Glutamatergic neuron (in vitro differentiated cells): ENCODE data around the gene TRABD. TPM values are rescaled to one million over a fixed set of nuclear protein-coding genes. Genes with fewer than 3 reads are reported as not detected.
A peak's percentile ranks its signal among the peaks of the same experiment; 100 is the strongest.

Experiments used
- DNase-seq: peaks from one replicate; pipeline ENCODE4 v3.0.0; 2022
- H3K27ac Mint-ChIP-seq: one replicate; pipeline ENCODE4 v1.8.0; 2020; ENCODE audit warnings: mild to moderate bottlenecking, mixed read lengths, inconsistent platforms; ENCODE audit not compliant: unreplicated experiment
- H3K27me3 Mint-ChIP-seq: one replicate; pipeline ENCODE4 v1.8.0; 2020; ENCODE audit warnings: mild to moderate bottlenecking, moderate library complexity, mixed read lengths, inconsistent platforms; ENCODE audit not compliant: unreplicated experiment
- H3K36me3 Mint-ChIP-seq: one replicate; pipeline ENCODE4 v1.8.0; 2020; ENCODE audit warnings: mild to moderate bottlenecking, mixed read lengths, inconsistent platforms; ENCODE audit not compliant: unreplicated experiment
- H3K4me1 Mint-ChIP-seq: one replicate; pipeline ENCODE4 v1.8.0; 2020; ENCODE audit warnings: mild to moderate bottlenecking, low read depth, mixed read lengths, inconsistent platforms; ENCODE audit not compliant: unreplicated experiment
- H3K4me3 Mint-ChIP-seq: one replicate; pipeline ENCODE4 v1.8.0; 2020; ENCODE audit warnings: mild to moderate bottlenecking, mixed read lengths, inconsistent platforms; ENCODE audit not compliant: unreplicated experiment
- H3K9me3 Mint-ChIP-seq: one replicate; pipeline ENCODE4 v1.8.0; 2020; ENCODE audit warnings: mild to moderate bottlenecking, moderate library complexity, mixed read lengths, inconsistent platforms; ENCODE audit not compliant: unreplicated experiment
- total RNA-seq: library from RNA; stranded (reverse); fragmentation: NEBNext Ultra II Directional; extraction: Animal tissue kit (Norgen Biotek cat#: 25700); gene quantifications from one replicate; pipeline ENCODE4 v1.2.1, GENCODE V29; 2021; ENCODE audit not compliant: unreplicated experiment
- TF ChIP-seq, protein P1 (sequence below): fragments of 200-600 bp; sonication (generic); IDR thresholded peaks from one replicate; pipeline ENCODE4 v1.5.0; 2021; ENCODE audit not compliant: partially characterized antibody, unreplicated experiment

Gene TRABD
- total RNA-seq, 1 donor from 2014 or later = 31.3 TPM

DNA sequence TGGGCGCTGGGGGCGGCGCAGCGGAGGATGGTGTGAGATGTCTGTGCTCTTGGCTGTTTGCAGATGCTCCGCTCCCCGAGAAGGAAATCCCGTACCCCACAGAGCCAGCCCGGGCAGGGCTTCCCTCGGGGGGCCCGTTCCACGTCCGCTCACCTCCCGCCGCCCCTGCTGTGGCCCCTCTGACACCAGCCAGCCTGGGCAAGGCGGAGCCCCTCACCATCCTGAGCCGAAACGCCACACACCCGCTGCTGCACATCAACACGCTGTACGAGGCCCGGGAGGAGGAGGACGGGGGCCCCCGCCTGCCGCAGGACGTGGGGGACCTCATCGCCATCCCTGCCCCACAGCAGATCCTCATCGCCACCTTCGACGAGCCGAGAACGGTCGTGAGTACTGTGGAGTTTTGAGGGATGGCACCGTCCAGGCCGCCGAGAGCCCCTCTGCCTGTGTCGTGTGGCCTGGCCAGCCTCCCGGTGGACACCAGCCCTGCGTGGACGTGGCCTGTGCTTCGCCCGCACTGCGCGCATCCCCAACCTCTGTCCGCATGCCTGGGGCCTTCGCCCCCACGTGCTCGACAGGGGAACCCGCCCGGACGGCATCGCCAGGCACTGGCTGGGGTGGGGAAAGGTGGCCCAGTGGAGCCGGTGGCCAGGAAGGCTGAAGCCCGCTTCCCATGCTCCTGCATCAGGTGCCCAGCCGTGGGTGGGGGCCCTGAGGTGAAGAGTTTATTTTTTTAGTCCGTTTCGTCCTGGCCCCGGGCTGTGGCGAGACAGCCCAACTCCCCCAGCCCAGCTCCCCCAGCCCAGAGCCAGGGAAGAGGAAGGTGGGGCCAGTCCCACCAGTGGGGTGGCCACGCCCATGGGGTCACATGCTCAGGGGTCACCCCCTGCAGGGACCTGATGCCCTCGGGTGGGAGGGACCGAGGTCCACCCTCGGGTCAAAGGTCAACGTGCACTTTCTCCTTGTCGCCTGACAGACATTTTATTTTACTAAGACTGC is 6.5 kb upstream of the TRABD start:
- peak; percentile 33 for DNase-seq
- Mint-ChIP-seq H3K27ac (no peak overlapping the region), H3K4me1 (peaks cover 6% of the 10 kb centered on the region), H3K9me3 (peaks cover 2% of the 10 kb centered on the region), H3K27me3 (peaks cover 8% of the 10 kb centered on the region), H3K36me3 (no peaks in the 10 kb centered on the region), H3K4me3 (peak overlapping the region; percentile 50)
- TF ChIP-seq, protein P1, sequence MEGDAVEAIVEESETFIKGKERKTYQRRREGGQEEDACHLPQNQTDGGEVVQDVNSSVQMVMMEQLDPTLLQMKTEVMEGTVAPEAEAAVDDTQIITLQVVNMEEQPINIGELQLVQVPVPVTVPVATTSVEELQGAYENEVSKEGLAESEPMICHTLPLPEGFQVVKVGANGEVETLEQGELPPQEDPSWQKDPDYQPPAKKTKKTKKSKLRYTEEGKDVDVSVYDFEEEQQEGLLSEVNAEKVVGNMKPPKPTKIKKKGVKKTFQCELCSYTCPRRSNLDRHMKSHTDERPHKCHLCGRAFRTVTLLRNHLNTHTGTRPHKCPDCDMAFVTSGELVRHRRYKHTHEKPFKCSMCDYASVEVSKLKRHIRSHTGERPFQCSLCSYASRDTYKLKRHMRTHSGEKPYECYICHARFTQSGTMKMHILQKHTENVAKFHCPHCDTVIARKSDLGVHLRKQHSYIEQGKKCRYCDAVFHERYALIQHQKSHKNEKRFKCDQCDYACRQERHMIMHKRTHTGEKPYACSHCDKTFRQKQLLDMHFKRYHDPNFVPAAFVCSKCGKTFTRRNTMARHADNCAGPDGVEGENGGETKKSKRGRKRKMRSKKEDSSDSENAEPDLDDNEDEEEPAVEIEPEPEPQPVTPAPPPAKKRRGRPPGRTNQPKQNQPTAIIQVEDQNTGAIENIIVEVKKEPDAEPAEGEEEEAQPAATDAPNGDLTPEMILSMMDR = no peak

- H3K4me3 Mint-ChIP-seq = peak overlapping the region; percentile 50
- H3K27me3 Mint-ChIP-seq = peaks cover 8% of the 10 kb centered on the region
- no peak overlapping the region for H3K27ac Mint-ChIP-seq
- TF ChIP-seq, protein P1 = no peak
- peaks cover 2% of the 10 kb centered on the region for H3K9me3 Mint-ChIP-seq
- DNase-seq = no peak
- H3K36me3 Mint-ChIP-seq = no peaks in the 10 kb centered on the region
- peaks cover 6% of the 10 kb centered on the region for H3K4me1 Mint-ChIP-seq
These were observed 5.6 kb upstream of the TRABD start for GRCh38 chr22:50179937-50180726.

- Mint-ChIP-seq H3K4me1 (peaks cover 4% of the 10 kb centered on the region), H3K27me3 (peaks cover 10% of the 10 kb centered on the region), H3K9me3 (peaks cover 2% of the 10 kb centered on the region), H3K36me3 (no peaks in the 10 kb centered on the region), H3K4me3 (no peak overlapping the region), H3K27ac (no peak overlapping the region)
- TF ChIP-seq, protein P1 = no peak
- DNase-seq = no peak
These were observed 4.8 kb upstream of the TRABD start for GRCh38 chr22:50180727-50181521.

GRCh38 chr22:50182176-50183081 is 3.3 kb upstream of the TRABD start:
- Mint-ChIP-seq H3K4me3 (no peak overlapping the region), H3K4me1 (peaks cover 6% of the 10 kb centered on the region), H3K36me3 (no peaks in the 10 kb centered on the region), H3K9me3 (peaks cover 6% of the 10 kb centered on the region), H3K27ac (no peak overlapping the region), H3K27me3 (peaks cover 10% of the 10 kb centered on the region)
- DNase-seq = no peak
- TF ChIP-seq, protein P1 = no peak
